ENCODE data around the gene ETV6. TPM values are rescaled to one million over a fixed set of nuclear protein-coding genes. Genes with fewer than 3 reads are reported as not detected.

The ETV6 gene
- total RNA-seq, 4 donors from 2014 or later = 17.7 to 27.1 (median 25.0) TPM

- WGBS, 2 donors = 44 to 52% methylated on average over 19 of the region's 19 CpGs
- H3K4me3 ChIP-seq (ENCODE audit: low read depth, poor library complexity, severe bottlenecking) = no peak overlapping the region
- TF ChIP-seq POLR2A (IDR thresholded peaks at IDR 0.05) = no peak
- no peak for TF ChIP-seq CTCF (IDR thresholded peaks at IDR 0.05)
- intact Hi-C loops (cut with DNase I; ENCODE audit: low total_unique reads) = no loop called here
- no peak for DNase-seq (ENCODE audit: low spot score in 2 of 2)
These were observed 116.6 kb downstream of the ETV6 start for GRCh38 chr12:11765817-11766794.

DNA sequence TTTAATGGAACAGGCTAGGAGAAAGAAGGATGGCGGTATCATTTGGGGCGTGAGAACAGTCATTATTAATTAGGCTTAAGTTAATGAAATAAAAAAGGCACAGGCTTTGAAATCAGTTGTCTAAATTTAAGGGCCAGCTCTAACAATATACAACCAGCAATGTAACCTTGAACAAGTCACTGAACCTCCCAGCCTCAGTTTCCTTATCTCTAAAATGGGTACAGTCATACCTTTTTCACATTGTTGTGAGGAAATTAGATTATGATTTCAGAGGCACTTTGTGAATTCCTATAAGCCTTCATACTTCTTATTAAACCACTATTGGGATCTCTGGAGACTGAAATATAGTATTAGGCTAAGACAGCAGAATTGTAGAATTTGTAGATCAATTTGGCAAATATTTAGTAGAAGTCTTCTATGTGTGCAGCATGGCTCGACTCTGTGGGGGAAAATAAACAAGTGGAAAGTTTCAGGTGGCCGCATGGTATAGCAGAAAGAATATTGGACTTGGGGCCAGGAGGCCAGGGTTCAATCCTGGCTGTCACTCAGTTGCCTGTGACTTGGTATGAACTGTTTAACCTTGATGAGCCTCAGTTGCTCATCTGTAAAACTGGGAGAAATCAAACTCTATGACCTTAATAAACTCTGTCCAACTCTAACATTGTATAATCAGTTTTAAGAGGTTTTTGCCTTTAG, 117.7 kb downstream of the ETV6 start:
- intact Hi-C loops (cut with DNase I; ENCODE audit: low total_unique reads) = no loop called here
- WGBS, 2 donors = 73 to 84% methylated on average over 4 of the region's 4 CpGs
- H3K4me3 ChIP-seq (ENCODE audit: low read depth, poor library complexity, severe bottlenecking) = no peak overlapping the region
- DNase-seq (ENCODE audit: low spot score in 2 of 2) = no peak
- TF ChIP-seq POLR2A (IDR thresholded peaks at IDR 0.05) (no peak), CTCF (IDR thresholded peaks at IDR 0.05) (no peak)

DNA sequence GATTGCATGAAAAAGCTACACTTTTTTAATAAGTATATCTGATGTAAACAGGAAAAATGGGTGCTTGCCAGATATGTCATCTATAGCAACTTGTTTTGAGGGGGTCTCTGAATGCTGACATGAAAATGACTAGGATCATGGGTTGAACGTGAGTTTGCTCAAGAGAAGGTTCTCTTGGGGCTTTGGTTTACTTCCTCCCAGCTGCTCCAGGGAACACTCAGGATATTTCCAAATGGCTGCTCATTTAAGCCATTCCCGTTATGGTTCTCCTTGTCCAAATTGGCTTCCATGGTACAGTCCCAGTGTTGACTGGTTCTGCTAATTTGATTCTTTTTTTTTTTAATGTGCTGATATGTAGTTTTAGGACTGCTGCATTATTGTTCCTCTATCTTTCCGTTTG, 118.3 kb downstream of the ETV6 start:
- no peak overlapping the region for H3K4me3 ChIP-seq (ENCODE audit: low read depth, poor library complexity, severe bottlenecking)
- WGBS, 2 donors = 79 to 89% methylated on average over 3 of the region's 3 CpGs
- no peak for DNase-seq (ENCODE audit: low spot score in 2 of 2)
- no peak for TF ChIP-seq POLR2A (IDR thresholded peaks at IDR 0.05)
- no peak for TF ChIP-seq CTCF (IDR thresholded peaks at IDR 0.05)
- intact Hi-C loops (cut with DNase I; ENCODE audit: low total_unique reads) = no loop called here

- 93 to 95% methylated on average over 5 of the region's 5 CpGs for WGBS, 2 donors
- DNase-seq (ENCODE audit: low spot score in 2 of 2) = no peak
- TF ChIP-seq CTCF (IDR thresholded peaks at IDR 0.05) = no peak
- no peak for TF ChIP-seq POLR2A (IDR thresholded peaks at IDR 0.05)
- no peak overlapping the region for H3K4me3 ChIP-seq (ENCODE audit: low read depth, poor library complexity, severe bottlenecking)
- intact Hi-C loops (cut with DNase I; ENCODE audit: low total_unique reads) = no loop called here
These were observed 118.9 kb downstream of the ETV6 start for GRCh38 chr12:11768233-11768965.

DNA sequence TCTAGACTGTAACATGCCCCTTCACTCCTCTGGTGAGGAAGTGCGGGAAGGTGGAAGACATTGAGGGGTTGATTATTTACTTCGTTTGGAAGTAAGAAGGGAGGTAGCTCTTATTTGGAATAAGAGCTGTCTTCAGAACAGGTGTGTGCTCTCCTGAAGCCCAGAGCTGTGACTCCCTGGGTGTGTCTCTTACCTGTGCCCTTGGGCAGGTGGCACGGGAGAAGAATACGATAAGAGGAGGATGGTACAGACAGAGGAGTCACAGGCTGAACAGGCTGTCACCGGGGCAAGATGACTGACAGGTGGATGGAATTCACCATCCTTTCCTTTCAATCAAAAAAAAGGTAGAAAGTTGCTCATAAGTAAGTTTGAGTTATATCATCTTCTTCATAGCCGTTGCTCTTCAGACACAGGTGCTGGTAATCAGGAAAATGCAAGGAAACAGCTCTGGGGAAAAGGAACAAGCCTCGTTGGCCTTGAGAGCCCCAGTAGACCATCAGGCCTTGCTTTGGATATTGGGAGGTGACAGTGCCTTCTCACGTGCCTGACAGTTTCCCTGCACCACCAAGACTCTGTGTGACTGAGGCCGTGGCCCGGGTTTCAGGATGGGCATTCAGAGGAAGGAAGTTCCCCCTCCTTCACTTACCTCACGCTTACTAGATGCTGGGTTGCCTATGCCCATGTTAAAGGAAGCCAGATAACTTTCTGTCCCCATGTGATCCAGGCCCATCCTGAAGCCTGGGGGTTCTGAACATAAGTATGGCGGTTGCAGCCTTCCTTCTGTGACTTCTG, 120.4 kb downstream of the ETV6 start:
- H3K4me3 ChIP-seq (ENCODE audit: low read depth, poor library complexity, severe bottlenecking) = no peak overlapping the region
- no peak for DNase-seq (ENCODE audit: low spot score in 2 of 2)
- intact Hi-C loops (cut with DNase I; ENCODE audit: low total_unique reads) = no loop called here
- TF ChIP-seq CTCF (IDR thresholded peaks at IDR 0.05) (no peak), POLR2A (IDR thresholded peaks at IDR 0.05) (no peak)
- WGBS, 2 donors = 78 to 82% methylated on average over 12 of the region's 12 CpGs

Data from lower leg skin (tissue), 4 donors.